Frontal cortex (tissue), 4 donors: ENCODE data around the gene IRF4. TPM values are rescaled to one million over a fixed set of nuclear protein-coding genes. Genes with fewer than 3 reads are reported as not detected.

Experiments
- DNase-seq, 2 donors: peaks; one replicate each; pipeline ENCODE4 v3.0.0; 2012; ENCODE audit warnings: low spot score in 2 of 2
- FAIRE-seq: peaks from 2 replicates; lab custom pipeline; 2012; peaks lifted over from hg19 to GRCh38; lab: Jason Lieb, UNC
- total RNA-seq: library from RNA; depleted of rRNA; stranded (reverse); fragments of >200 nt; gene quantifications from one replicate; pipeline ENCODE4 v1.2.3, GENCODE V29; 2014
- donor health status: control.
- donor health status: control.
- donor health status: control.

Gene IRF4
- total RNA-seq, 1 donor from 2014 or later: not detected

DNA sequence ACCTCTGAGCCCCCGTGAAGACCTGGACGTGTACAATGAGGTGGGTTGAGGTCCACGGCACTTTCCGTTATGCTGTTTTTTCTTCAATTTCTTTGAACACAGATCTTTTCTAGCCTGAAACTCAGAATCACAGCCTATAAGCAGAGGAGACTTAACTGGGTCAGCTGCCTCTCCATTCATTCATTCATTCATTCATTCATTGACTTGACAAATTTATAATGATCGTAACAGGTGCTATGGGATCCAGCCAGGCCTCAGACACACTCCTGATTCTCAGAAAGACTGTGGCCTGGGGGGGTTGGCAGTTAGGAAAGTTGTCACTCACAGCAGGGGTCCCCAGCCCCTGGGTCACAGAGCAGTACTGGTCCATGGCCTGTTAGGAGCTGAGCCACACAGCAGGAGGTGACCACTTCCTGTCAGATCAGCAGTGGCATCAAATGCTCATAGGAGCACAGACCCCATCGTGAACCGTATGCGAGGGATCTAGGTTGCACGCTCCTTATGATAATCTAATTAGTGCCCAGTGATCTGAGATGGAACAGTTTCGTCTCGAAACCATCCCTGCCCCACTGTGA, 38.6 kb upstream of the IRF4 start:
- DNase-seq: no peak
- FAIRE-seq: no peak

DNA sequence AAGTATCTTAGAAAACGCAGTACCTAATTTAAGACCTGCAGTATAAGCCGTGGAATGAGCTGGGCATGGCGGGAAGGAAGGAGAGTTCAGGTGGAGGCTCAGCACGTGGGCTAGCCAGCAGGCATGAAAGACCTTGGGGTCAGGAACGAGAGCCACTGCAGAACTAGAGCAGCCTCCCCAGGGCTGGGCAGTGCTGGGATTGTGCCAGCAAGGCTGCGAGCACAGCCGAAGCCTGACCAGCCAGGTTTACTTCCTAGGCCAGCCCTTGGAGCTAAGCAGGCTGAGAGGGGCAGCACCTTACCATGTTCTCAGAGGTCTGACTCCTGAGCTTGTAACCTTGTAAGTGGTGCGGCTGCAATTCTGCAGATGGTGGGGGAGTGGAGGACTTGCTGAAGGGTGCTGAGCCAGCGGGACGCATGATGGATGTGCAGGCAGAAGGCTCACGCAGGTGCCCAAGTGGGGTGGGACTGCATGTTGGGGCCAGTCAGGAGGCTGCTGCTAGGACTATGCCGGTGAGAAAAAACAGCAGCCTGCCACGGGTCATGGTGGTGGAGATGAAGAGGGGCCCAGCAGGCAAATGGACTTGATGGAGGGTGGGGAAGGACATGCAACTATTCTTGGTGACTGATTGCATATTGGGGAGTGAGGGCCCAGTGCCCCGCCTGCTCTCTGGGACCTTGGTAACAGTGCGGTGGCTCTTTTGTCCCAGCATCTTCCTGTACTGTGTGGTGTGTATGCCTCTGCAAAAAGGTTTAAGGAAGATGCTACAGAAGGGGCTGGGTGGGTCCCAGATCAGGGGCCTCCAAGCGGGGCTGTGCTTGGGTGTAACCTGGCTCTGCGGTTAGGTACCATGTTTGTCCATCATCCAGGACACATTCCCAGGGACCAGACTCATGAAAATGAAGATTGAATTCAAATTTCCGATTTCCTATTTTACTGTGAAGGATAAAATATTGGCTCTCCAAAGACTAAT, 37.6 kb upstream of the IRF4 start:
- FAIRE-seq: no peak

DNA sequence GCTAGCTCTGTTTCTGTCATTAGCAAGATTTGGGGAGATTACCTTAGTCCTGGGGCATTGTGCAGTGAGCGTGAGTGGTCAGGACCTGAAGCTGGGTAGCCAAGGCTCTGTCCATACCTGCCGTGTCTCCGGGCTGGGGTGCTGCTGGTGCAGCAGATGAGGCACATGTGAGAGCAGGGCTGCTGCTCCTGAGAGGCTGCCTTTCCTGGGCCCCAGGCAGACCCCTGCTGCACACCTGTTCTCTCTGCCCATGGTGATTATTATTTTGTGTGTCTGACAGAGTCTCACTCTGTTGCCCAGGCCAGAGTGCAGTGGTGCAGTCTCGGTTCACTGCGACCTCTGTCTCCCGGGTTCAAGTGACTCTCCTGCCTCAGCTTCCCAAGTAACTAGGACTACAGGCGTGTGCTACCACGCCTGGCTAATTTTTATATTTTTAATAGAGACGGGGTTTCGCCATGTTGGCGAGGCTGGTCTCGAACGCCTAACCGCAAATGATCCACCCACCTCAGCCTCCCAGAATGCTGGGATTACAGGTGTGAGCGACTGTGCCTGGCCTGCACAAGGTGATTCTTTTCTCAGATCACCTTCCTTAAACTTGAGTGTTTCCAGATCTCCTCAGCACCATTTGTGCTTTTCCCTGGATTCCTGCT, 36.8 kb upstream of the IRF4 start:
- no peak for DNase-seq
- no peak for FAIRE-seq

More for the DNA sequence above, 37.6 kb upstream of the IRF4 start:
- DNase-seq: no peak

DNA sequence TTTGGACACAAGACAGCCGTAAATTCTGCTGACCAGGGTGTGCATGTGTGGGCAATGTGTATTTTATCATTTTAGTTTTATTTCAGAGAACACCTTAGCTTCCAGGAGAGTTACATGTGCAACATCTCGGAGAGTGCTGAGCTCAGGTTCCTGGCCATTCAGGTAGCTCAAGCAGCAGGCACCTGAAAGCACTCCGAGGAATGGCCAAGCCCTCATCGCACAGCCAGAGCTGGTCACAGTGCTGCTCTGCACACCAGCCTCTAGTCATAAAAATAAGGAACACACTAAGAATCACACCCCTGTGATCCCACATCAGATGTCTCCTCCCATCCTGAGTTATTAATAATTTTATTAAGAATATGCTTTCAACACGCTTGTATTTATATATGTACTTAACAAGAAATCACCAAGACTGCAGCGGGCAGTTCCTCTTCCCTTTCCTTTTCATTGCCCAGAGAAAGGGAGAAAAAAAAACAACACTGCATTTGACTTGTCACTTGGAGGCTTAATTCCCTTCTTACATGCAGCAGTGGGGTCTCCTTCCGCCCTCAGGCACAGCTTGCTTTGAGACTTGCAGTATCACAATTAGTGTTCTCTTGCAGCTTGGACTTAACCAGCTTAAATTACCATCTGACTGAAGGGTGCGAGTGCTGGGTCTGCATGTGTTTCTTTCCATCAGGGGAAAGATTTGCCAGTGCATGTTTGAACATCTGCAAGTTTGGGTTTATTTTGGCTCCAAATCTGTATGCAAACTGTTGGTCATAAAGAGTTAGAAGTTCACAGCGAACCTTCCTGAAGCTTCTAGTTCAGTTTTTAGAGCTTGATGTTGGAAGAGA, 36.0 kb upstream of the IRF4 start:
- FAIRE-seq: no peak

DNA sequence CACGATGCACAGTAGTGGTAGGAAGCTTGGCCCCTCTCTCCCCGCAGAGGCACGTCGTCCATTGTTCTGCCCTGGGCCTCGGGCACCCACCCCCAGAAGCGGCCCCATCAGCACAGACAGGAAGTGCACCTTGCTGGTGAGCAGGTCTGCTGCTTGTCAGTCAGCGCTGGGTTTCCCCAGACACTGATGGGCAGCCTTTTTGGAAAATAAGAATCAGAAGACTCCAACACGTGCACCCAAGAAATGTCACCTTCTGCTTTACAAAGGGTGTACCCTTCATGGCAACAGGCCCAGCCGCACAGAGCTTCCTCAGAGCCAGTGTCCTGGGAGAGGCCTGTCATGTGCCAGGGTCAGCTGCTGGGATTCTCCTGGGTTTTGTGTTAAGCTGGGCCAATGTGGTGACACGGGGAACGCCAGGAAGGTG, 34.7 kb upstream of the IRF4 start:
- FAIRE-seq (no peak), DNase-seq (no peak)

More for the DNA sequence above, 36.0 kb upstream of the IRF4 start:
- DNase-seq: no peak

DNA sequence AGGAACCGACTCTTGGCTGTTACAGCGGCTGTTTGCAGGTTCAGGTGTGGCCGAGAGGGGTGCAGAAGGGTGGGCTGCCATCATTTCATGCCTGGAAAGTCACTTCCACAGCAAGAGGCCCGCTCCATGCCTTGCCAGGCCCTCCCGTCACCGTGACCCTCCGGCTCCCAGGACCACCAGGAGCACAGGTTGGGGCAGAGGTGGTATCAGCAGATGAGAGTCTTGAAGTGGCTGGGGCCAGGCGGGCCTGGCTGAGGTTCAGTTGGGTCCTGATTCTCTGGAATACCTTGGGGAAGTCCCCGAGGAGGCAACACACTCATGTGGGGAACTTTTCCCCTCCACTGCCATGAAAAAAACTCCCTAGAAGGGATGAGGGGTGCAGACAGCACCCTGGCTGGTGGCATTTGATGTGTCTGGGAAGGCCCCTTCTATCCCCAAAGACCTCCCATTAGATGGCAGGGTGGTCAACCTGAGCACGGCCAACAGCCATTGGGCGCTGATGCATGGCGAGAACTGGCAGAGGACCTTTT, 34.2 kb upstream of the IRF4 start:
- no peak for DNase-seq
- no peak for FAIRE-seq

DNA sequence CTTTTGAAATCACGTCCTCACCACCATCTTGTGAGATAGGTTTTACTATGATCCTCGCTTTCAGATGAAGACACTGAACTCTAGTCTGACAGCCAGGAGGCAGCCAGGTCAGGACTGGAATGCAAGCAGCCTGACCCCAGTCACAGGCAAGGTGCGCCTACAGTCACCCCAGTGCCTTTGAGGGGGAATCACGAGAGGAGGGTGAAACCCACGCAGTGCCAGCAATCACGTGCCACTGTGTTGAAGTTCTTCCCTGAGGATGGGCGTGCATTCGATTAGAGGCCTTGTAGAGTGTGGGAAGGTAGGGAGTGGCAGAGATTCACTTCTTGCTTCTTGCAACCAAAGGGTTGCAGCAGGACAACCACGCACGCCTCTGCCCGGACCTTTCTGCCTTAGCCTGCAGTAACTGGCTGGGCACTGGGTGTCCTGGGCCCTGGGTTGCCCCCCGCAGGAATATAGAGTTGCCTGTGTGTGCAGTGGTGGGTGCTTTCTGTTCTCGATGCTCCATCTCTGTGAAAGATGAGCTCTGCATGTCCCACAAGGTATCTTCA, 33.7 kb upstream of the IRF4 start:
- DNase-seq: no peak
- no peak for FAIRE-seq

DNA sequence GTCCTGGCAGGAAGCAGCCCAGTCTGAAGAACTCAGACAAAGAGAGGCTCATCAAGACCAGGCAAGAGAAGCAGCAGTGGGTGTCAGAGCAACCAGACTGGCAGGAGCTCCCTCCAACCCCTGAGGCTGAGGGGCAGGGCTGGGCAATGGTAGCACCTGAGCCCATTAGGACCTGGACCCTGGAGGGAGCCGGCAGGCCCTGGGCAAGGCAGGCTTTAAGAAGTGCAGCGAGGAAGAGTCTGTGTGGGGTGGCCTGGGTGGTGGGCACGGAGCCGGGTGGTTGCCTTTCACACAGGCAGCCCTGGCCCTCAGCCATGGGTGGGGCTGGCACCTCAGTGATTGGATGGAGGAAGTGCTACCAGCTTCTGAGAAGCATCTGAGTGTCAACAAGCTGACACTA, 33.1 kb upstream of the IRF4 start:
- no peak for FAIRE-seq
- DNase-seq: no peak

DNA sequence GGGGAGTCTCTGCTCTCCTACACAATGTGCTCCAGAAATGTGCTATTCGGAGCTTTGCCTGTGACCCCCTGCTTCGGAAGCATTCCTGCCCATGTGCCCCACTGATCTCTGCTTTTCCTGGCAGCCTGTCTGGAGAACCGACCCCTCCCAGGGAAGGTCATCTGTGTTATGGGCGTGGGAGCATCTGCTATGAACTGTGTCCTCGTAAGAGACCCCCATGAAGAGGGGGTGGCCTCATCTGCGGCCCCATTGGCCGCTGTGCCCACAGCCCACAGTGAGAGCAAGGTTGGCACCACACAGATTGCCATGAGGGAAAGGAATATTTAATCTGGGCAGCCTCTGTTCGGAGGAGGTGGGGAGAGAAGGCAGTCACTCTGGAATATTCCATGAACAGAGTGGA, 32.7 kb upstream of the IRF4 start:
- no peak for DNase-seq

DNA sequence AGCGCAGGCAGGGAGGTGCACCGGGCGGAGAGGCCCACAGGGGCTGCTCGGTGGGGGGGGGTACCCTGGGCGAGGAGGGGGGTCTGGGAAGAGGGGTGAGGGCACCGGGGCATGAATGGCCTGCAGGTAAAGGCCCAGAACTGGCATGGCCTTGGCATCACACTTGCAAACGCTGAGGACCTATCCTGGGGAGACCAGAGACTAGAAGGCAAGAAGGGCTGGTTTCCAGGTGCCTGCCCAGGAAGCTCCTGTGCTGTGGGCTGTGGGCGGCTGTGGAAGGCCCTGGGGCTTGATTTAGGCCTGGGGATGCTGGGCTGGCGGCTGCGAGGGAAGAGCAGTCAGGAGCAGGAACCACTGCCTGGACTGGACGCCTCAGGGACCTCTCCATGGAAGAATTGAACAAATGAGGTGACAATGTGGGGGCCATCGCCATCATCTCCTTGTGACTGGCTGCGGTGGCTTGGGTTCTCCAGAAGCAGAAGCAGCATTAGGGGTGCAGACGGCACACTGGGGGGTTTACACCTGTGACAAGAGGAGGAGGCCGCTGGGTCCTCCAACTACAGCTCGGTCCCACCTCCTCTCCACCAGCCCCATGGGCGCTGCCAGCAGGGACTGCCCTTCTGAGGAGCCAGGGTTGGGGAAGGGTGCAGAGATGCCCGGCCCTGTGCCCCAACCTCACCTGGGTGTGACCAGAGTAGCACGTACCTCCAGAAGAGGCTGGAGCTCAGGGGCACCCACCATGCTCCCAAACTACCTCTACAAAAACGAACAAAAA, 32.1 kb upstream of the IRF4 start:
- FAIRE-seq (no peak), DNase-seq (no peak)

More for the DNA sequence above, 32.7 kb upstream of the IRF4 start:
- FAIRE-seq: no peak

DNA sequence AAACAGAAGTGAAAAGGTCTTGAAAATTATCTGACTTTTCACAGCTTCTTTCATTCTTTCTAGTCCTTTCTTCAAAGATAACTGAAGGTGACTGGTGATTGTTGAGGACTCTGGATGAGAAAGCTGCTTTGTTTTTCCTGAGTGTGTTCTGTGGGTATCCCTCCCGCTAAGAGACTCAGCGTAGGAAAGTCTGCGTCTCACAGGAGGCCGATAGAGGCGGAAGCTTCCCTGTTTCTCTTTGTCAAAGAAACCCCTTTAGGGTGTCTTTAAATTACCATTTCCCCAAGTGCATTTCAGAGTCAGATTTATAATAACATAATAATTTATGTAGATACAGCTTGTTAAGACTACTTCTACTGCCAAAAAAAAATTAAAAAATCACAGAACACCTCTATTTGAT, 31.2 kb upstream of the IRF4 start:
- DNase-seq (no peak), FAIRE-seq (no peak)

DNA sequence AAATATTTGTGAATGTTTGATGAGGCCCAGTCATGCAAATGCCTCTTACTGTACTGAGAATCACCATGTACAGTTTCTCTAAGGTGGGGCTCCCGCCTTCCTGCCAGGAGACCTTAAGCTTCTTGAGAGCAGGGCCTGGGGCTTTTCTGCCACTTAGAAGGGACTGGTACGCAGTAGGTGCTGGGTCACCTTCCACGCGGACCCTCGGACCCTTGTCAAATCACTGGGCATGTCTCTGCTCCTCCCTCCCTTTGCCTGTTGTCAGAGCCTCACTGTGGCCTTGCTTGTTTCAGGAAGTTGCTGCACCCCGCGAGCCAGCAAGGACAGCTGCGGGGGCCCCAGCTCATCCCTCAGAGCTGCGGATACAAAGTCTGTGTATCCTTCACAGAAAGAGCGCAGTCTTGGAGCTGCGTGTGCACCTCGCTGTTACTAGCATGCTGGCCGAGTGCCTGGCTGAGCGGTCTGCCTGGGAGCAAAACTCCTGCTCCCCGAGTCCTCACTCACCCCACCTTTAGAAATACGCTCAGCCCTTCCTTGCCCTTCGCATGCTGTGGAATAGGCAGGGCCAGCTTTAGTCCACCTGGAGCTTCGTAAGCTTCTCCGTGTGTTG, 30.7 kb upstream of the IRF4 start:
- no peak for FAIRE-seq

DNA sequence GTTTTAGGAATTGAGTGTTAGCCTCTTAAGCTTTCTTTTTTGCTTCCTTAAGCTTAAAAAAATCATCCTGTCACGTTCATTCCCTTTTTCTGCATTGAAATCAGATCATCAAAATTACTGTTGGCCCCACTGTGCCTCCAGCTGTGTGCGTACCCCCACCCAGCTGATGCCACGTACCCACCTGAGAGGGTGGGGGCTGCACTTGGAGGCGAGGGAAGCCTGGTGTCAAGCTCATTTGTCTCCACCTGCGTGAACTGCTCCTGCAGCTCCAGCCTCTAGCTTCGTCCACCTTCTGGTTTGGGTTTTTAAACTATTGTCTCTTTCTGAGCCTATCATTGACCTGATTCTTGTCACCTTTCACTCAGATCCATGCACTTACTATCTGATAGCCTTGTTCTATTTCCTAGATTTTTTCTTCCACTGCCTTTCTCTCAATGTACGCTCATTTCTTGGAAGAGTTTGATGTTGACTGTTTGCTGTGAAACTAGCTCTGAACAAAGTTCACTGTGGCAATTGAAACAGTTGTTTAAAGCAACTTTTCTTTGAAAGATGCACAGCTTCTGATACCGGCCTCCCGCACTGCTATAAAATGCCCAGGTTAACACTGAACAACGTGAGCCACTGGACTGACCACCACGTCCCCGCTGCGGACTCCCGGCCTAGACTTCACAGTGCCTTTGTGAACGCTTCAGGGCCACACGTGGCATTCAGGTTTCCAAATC, 30.0 kb upstream of the IRF4 start:
- no peak for FAIRE-seq
- no peak for DNase-seq

More for the DNA sequence above, 30.7 kb upstream of the IRF4 start:
- DNase-seq: no peak

DNA sequence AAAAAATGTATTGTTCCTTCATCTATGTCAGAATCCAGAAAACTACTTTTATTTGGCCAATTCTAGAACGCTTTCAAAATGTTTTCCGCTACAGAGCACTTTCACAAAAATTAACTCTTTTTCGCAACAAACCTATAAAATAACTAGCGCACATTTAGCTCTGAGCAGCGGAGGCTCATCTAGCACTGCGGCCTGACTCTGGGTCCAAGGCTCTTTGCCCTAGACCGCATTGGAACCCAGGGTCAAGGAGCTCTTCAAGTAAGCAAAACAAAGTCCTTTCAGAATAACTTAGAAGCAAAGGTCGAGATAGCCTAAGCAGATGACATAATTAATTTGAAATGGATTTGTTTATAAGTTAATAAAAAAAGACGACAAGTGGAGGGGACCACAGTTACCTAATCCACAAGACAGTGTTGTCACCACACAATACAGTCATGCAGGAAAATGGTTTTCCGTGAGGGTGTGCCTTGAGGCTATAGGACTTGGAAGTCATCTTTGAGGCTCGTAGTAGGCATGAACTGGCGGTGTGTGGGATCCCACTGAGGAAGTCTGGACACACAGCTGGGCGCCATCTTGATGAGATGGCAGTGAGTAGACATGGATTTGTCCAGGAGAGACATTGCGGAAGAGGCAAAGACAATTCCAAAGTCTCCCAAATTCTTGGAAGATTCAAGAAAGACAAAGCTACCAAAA, 29.2 kb upstream of the IRF4 start:
- DNase-seq (no peak), FAIRE-seq (no peak)

DNA sequence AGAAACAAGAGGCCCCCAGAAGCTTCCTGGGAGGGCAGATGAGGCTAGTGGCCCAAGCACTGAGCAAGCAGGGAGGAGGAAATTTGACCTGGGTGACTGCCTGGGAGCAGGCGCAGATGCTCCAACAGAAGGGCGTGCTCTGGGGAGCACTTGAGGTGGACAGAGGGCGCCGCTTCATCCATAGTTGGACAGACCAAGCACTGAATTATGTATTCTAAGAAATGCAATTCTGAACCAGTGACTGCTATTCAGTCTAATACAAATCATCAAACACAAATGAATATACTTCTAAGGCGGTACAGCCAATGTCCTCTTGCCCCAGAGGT, 28.7 kb upstream of the IRF4 start:
- no peak for DNase-seq
- no peak for FAIRE-seq

DNA sequence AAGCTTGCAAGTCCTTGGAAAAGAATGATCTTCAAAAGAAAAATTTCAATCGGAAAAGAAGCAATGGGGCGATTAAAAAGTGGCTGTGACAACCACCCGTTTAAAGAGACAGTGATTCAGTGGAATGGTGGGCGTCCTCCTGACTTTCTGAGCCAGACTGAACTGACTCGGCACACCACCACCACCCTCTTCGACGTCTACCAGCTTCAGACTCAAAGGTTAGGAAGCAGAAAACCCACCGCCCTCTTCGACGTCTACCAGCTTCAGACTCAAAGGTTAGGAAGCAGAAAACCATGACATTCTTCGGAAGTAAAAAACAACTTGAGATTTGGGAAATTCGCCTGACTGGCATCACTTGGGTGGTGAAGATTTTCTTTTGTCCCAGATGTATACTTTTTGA, 28.3 kb upstream of the IRF4 start:
- no peak for FAIRE-seq
- no peak for DNase-seq

DNA sequence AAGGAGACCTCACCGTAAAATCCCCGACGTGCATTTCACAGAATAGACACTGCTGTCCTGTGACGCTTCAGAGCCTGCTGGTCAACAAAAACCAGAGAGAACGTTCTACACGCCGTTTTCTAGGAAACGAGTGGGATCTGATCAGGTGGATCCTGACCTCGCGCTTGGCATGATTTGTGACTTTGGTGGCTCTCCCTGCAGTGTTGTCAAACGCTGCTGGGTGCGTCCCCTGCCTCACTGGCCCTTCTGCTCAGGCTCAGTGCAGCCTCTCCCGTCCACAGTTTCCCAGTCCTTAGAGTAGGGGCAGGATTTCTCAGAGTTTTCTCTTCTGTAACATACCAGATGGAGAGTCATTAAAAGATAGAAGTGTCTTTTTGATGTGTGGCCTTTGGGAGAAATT, 27.6 kb upstream of the IRF4 start:
- DNase-seq (no peak), FAIRE-seq (no peak)
